ENCODE measurements around the gene C1QTNF4.
"Not testable (repeated sequence)": the region's sequence is repeated elsewhere in the genome, so short reads cannot be mapped to it uniquely, and the experiment has no call there.

C1QTNF4 gene

DNA sequence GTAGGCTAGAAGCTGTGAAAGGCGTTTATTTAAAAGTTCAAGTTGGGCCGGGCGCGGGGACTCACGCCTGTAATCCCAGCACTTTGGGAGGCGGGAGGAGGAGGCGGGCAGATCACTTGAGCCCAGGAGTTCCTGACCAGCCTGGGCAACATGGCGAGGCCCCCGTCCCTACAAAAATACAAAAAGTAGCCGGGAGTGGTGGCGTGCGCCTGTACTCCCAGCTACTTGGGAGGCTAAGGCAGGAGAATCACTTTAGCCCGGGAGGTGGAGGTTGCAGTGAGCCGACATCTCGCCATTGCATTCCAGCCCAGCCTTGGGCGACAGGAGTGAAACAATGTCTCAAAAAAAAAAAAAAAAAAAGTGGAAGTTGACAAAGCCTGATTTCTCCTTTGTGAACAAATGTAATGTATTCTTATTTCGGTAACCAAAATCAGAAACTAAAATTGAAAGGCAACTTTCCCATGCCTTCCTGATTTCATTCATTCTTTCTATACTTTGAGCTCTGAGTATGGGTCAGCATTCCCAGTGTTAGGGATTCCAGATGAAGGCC lies 28.0 kb downstream of the C1QTNF4 start:
- DNase-seq (ENCODE audit: low read depth in 1 of 2, low spot score in 1 of 2), result no peak

DNA sequence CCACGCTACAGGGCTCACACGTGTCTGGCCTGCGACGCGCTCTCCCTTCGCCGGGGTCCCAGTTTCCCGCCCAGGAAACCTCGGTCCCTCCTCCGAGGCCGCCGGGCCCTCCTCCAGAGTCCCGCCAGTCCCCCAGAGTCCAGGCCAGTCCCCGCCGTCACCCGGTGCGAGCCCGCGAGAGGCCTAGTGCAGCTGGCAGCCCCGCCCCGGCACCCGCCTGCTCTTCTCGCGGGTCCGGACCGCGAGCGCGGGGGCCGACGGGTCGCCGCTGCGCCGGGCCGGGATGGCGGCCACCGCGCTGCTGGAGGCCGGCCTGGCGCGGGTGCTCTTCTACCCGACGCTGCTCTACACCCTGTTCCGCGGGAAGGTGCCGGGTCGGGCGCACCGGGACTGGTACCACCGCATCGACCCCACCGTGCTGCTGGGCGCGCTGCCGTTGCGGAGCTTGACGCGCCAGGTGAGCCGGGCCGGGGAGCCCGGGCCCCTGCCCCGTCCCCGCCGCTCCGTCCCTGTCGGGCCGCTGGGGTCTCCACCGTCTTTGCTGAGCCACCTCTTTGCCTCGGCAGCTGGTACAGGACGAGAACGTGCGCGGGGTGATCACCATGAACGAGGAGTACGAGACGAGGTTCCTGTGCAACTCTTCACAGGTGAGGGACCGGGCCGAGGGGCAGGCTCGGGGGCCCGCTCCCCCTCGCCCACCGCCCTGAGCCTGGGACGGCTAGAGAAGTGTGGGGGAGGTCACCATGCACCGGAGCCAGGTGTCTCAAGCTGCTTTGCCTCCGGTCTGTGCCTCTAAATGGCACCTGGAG lies 28.7 kb downstream of the C1QTNF4 start, which contains the start of gene PTPMT1:
TSS of gene PTPMT1 (plus strand) at position 260 of the 809 bp plus-strand sequence. CDS start at position 284, 24 bp downstream.
- DNase-seq (ENCODE audit: low read depth in 1 of 2, low spot score in 1 of 2), result peak; percentile 29 to 51

DNA sequence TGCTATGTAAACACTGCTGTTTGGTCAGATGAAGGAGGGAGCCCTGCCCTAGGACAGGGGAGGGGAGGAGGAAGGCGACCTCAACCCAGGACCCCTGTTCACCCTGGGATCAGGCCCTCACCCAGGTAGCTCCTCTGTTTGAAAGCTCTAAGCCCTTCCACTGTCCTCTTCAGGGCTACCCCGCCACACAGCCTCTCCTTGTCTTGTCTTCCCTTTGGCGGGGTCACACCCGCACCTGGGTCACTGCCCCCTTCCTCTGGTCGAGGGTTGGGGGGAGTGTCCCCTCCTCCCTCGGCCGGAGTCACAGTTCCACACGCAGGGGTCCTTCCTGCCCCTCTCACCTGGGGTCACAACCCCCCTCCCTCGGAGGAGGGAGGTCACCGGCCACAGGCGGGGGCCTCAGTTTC lies 29.3 kb downstream of the C1QTNF4 start:
- no peak for DNase-seq (ENCODE audit: low read depth in 1 of 2, low spot score in 1 of 2)

DNA sequence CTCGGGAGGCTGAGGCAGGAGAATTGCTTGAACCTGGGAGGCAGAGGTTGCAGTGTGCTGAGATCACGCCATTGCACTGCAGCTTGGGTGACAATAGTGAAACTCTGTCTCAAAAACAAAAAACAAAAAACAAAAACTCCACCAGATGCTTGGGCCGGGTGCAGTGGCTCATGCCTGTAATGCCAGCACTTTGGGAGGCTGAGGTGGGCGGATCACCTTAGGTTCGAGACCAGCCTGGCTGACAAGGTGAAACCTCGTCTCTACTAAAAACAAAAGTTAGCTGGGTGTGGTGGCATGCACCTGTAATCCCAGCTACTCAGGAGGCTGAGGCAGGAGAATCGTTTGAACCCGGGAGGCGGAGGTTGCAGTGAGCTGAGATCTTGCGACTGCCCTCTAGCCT lies 29.8 kb downstream of the C1QTNF4 start:
- not testable (repeated sequence) for DNase-seq (ENCODE audit: low read depth in 1 of 2, low spot score in 1 of 2)

DNA sequence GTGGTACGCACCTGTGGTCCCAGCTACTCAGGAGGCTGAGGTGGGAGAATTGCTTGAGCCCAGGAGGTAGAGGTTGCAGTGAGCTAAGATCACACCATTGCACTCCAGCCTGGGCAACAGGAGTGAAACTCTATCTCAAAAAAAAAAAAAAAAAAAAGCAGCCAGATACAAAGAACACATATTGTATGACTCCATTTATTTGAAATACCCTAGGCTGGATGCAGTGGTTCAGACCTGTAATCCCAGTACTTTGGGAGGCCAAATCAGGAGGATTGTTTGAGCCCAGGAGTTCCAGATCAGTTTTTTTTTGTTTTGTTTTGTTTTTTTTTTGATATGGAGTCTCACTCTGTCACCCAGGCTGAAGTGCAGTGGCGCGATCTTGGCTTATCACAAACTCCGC lies 31.8 kb downstream of the C1QTNF4 start:
- DNase-seq (ENCODE audit: low read depth in 1 of 2, low spot score in 1 of 2), result not testable (repeated sequence)

GRCh38 chr11:47560426-47560825 lies 33.8 kb downstream of the C1QTNF4 start:
- DNase-seq (ENCODE audit: low read depth in 1 of 2, low spot score in 1 of 2), result no peak

DNA sequence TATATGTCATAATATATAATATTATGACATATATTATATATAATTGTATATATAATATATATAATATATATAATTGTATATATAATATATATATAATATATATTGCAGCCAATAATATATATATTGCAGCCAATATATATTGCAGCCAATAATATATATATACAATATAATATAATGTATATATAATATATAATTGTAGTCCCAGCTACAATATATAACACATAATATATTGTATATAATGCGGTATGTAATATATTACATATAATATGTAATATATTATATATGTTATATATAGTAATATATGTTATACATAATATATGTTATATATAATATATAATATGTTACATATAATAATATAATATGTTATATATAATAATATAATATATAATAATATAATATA lies 35.5 kb downstream of the C1QTNF4 start:
- no peak for DNase-seq (ENCODE audit: low read depth in 1 of 2, low spot score in 1 of 2)

- DNase-seq (ENCODE audit: low read depth in 1 of 2, low spot score in 1 of 2), result not testable (repeated sequence)
Measured at GRCh38 chr11:47557004-47557403, 37.2 kb downstream of the C1QTNF4 start.

DNA sequence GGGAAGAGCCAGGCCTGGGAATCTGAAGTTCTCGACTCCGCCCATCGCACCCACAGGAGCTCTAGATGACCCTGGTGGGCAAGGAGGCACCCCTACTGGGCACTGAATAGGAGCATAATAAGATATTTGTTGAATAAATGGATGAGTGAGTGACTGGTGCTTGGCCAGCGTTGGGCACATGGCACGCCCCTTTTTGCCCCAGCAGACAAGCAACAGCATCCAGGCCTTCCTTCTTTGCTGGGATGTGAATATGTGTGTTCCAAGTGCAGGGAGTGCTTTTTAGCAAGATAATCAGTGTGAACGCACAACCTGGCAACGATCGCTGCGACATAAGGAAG lies 40.8 kb downstream of the C1QTNF4 start:
- DNase-seq (ENCODE audit: low read depth in 1 of 2, low spot score in 1 of 2), result no peak

DNA sequence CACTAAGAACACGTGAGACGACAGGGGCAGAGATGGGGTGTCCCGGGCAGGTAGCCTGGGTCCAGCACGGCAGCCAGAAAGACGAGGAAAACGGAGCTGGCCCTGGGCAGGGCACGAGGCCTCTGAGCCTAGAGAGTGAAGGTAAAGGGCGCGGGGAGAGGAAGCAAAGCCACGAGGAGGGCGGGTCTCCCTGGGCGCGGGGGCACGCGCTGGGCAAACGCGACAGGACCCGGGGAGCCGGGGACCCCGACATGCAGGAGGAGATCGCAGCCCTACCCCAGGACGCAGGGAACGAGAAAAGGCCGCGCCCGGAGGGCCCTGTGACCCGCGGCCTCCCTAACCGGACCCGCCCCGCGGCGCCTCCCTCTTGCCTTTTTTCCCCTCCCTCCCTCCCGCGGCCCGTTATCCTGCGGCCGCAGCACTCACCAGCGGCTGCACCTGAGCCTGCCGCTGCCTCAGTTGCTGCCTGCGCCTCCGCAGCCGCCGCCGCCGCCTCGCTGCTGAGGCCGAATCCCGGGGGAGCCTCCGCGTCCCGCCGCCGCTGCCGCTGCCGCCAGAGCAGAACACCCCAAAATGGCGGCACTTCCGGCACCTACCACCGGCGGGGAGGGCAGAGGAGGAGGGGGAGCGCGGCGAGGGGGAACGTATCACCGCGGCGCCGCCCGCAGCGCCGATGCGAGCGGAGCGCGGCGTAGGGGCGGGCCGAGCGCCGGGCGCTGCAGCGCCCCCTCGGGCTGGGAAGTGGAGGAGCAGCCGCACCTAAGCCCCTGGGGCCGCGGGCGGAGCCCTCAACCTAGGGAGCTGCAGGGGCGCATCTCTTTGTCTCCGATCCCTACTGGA lies 41.4 kb downstream of the C1QTNF4 start, which contains the start of gene CELF1:
TSS of gene CELF1 (minus strand) at position 567 of the 840 bp plus-strand sequence. CDS start 53,609 bp downstream, outside the sequence.
- peak; percentile 87 to 88 for DNase-seq (ENCODE audit: low read depth in 1 of 2, low spot score in 1 of 2)

DNA sequence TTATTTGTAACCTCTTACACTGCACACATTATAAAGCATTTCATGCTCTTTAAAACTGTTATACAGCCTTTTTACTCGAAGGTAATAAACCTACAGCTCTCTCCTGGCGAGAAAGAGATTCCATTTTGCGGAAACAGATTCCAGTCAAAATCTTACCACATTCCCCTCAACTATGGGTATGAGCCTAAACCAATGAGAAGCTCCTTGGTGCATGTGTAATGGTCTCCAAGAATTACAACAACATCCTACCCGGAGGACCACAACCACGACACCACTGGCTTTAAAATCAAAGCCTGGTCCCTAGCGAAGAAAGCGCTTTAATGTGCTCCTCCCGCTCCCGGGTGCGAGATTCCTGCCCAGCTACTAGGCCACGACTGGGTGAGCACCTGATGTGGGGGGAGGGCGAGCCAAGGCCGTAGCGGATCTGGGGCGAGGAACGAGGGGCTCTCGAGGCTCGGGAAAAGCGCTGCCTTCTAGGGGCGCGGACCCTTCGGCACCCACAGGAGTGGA lies 42.1 kb downstream of the C1QTNF4 start:
- no peak for DNase-seq (ENCODE audit: low read depth in 1 of 2, low spot score in 1 of 2)

DNA sequence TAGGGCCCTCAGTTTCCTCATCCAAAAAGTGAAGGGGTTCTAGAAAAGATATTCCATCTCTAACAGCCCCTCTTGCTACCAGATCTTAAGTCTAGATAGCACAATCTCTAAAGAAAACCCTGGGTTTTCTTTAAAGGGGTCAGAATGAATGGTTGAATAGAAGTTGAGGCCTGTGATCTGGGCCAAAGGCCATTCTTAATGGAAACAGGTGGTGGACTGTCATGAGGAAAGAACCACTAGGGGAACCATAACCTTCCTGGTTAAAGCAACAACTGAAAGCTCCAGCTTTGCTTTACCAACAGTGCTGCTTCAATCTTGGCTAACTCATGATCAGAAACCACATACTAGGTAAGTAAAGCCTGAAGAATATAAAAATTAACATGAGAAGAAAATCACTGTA lies 43.1 kb downstream of the C1QTNF4 start:
- no peak for DNase-seq (ENCODE audit: low read depth in 1 of 2, low spot score in 1 of 2)

GRCh38 chr11:47550288-47551047 lies 43.7 kb downstream of the C1QTNF4 start:
- no peak for DNase-seq (ENCODE audit: low read depth in 1 of 2, low spot score in 1 of 2)

DNA sequence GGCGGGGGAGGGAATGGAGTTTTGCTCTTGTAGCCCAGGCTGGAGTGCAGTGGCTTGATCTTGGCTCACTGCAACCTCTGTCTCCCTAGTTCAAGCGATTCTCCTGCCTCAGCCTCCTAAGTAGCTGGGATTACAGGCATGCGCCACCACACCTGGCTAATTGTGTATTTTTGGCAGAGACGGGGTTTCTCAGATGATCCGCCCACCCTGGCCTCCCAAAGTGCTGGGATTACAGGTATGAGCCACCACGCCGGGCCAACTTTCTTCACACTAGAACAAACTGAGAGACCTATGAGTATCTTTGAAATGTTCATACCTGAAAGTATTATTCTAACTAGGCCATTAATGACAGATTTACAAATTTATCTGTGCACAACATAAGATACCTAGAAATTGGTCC lies 47.9 kb downstream of the C1QTNF4 start:
- not testable (repeated sequence) for DNase-seq (ENCODE audit: low read depth in 1 of 2, low spot score in 1 of 2)

DNA sequence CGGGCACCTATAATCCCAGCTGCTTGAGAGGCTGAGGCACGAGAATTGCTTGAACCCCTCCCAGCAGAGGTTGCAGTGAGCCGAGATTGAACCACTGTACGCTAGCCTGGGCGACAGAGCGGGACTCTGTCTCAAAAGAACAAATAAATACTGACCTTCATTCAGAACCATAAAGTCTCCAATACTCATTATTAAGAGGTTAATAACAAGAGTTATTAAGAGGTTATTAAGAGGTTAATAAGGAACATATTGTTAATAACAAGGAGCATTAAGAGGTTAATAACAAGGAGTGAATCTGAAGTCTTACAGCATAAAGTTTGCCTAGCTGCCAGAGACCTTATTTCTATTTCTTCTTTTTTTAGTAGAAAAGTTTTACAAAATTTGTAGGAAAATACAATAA lies 48.9 kb downstream of the C1QTNF4 start:
- DNase-seq (ENCODE audit: low read depth in 1 of 2, low spot score in 1 of 2), result no peak

- DNase-seq (ENCODE audit: low read depth in 1 of 2, low spot score in 1 of 2), result no peak
Measured at GRCh38 chr11:47541070-47541469, 53.1 kb downstream of the C1QTNF4 start.

DNA sequence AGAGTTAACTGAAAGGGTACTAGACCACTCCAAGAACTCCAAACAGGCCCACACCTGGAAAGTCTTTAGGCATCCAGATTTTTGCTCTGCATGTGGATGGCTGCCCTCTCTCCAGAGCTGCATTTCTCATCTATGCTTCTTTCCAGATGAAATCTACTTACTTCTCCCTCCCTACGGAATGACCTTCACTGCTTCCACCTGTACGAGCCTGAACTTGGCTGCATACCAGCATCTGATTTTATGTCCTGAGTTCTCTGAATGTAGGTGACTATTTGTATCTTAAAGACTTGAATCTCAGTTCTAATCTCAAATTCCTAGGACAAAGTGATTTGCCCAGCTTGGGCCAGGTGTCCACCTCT lies 54.6 kb downstream of the C1QTNF4 start:
- DNase-seq (ENCODE audit: low read depth in 1 of 2, low spot score in 1 of 2), result no peak

Data from stimulated activated CD4-positive, alpha-beta T cell treated with anti-CD3 and anti-CD28 coated beads, Interleukin-15, amount 100 ng/mL, for 1 hour (primary cell).